ENCODE measurements around the gene MCU.
"Not testable (repeated sequence)": the region's sequence is repeated elsewhere in the genome, so short reads cannot be mapped to it uniquely, and the experiment has no call there.

MCU gene

DNA sequence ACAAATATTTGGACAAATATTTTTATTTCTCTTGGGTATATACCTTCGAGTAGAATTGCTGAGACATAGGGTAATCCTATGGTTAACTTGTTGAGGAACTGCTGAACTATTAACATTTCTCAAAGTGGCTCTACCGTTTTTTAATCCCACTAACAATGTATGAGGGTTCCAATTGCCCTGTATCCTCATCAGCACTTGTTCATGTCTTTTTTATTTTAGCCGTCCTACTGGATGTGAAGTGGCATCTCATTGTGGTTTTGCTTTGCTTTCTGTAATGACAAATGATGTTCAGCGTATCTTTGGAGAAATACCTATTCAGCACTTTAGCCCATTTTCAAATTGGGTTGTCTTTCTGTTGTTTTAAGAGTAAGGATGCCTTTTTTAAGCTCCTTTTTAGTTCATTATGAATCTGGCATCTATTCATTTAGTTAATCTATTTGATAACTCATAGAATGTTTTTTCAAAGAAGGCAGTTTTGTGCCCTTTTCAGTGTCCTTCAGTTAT, 40.0 kb downstream of the MCU start:
- no peak for DNase-seq (ENCODE audit: low spot score)

DNA sequence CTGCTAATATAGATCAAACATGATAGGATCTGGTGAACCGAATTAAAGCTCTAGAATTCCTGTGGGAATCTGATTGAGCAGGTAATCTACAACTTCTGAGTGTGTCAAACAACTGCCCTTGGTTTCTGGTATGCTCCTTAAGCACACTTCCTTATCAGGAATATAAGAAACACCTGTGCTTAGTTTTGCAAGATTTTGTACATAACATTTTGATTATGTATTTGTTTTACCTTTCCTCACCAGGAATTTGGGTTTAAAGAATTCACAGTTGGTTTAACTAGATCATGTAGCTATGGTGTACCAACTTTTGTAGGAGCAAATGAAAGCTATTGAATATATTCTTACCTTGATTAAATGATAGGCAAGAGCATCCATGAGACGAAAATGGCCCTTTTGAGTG, 40.6 kb downstream of the MCU start:
- DNase-seq (ENCODE audit: low spot score): no peak

DNA sequence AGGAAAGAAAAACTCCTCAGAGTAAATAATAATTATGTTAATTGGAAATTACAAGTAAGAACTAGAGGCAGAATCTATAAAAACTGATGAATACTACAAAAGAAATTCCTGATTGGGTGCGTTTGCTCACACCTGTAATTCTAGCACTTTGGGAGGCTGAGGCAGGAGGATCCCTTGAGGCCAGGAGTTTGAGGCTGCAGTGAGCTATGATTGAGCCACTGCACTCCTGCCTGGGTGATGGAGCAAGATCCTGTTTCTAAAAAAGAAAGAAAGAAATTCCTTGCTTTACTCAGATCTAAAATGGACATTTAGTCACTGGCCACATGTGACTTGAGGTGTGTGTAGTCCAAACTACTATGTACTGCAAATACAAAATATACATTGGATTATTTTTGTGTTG, 42.0 kb downstream of the MCU start:
- DNase-seq (ENCODE audit: low spot score): no peak

DNA sequence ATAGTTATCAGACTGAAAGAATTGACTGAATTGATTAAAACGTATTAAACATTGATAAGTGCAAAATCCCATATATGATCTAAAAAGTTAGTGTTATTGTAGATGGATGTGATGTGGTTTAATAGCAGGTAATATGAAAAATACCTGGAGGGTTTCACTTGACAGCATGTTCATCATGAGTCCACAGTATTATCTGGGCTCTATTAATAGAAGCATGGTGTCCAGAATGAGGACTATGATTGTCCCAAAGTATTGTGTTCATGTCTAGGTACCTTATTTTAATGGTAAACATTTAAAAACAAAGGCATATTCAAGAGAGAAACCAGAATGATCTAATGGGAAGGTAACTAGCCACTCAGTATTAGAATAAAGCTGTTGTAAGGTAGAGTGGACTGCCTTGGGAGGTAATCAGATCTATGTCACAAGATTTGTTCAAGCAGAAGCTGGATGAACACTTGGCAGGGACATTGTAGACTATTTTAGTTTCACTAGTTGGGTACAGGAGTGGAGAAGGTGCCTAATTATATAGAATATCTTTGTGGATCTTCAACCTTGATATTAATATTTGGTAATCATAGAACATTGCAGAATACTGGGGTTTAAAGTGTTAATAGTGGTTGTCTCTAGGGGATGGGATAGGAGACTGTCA, 43.5 kb downstream of the MCU start:
- no peak for DNase-seq (ENCODE audit: low spot score)

DNA sequence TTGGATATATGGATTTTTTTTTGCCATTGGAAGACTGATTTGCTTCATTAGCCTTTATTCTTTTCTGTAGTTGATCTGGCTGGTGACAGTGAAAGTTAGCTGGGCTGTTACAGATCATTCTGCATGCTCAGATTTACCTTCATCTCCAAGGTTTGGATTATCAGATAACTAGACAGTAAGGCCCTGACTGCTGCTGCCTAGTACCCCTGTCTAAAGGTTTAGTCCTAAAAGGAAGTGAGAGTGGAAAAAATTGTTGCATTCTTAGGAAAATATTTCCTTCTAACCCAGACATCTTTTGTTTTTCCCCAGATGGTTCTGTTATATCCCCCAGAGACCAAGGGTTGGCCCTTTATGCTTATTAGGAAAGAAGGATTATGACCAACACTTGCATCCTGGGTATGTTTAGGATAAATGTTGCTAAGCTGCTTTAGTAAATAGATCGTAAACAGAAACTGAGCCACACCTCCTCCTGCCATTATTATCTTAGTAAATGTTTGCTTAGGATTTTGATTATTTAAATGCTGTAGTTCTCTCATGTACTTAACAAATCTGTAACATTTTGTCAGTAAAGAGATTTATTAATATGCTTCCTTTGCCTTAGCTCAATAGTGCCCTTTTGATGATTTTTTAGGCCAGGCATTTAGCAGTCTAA, 44.4 kb downstream of the MCU start:
- no peak for DNase-seq (ENCODE audit: low spot score)

DNA sequence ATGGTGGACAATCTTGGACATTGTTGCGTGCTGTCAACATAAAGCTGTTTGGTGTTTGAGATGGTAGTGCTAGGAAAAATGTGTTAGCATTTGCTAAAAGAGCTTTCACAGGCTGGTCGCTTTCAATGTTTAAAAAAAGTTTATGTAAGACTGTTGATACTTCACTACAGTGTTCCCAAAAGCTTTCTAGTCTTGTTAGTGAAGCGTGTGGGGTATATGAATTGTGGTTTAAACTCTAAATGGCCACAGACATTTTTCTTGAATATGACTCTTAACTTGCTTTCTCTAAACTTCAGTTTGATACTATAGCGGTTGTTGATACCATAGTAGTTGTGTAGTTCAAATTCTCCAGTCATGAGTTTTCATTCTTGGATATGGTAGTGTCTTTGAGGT, 44.9 kb downstream of the MCU start:
- no peak for DNase-seq (ENCODE audit: low spot score)

DNA sequence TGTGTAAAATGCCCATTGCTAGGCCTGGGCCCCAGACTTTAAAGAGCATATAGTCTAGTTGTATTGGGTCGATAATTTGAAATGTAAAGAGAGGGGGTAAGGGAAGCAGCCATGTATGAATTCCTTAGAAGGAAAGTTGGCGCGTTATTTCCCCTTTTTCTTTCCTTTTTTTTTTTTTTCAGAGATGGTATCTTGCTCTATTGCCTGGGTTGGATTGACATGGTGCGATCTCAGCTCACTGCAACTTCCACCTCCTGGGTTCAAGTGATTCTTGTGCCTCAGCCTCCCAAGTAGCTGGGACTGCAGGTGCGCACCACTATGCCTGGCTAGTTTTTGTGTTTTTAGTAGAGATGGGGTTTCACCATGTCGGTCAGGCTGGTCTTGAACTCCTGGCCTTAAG, 45.4 kb downstream of the MCU start:
- DNase-seq (ENCODE audit: low spot score): not testable (repeated sequence)

DNA sequence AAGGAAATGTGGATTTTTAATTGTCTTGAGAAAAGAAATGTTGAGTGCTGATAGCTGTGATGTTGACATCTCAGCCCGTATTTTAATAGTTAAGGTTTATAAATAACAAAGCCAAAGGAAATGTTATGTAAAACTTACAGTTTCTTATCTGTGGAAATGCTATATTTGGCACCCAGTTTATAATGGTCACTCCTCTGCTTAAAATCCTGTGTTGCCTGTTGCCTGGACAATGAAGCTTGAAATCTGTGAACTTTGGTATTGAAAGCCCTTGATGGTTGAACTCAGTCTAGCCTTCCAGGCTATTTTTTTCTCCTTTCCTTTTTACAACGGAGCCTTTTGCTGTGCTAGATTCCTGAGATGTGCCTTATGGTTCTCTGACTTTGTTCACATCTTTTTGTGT, 46.5 kb downstream of the MCU start:
- DNase-seq (ENCODE audit: low spot score): no peak

DNA sequence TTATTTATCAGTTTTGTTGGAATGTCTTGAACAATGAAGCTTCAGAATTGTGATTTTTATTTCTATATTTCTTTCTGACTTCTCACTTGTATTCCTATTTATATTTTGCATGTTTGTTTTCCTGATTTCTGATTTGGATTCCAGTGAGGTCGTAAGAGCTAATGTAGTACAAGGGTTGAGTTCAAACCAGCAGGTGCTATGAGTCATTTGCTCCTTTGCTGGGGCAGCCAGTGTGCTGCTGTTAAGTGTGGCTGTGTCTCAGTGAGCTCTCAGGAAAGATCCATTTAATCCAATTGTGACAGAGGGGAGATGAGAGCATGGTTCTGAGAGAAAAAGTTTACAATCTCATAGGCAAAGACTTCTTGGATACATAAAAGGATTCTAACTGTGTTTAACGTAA, 48.6 kb downstream of the MCU start:
- no peak for DNase-seq (ENCODE audit: low spot score)

DNA sequence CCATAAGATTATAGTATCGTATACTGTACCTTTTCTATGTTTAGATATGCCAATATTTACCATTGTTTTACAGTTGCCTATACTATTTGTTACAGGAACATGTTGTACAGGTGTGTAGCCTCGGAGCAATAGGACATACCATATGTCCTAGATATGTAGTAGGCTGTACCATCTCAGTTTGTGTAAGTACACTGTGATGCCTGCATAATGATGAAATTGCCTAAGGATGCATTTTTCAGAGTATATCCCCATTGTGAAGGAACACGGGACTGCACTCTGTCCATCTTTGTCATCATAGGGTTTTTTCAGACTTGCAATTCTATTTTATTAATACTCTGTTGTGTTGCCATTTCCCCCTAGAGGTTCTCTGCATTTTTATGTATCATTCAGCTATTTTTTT, 50.1 kb downstream of the MCU start:
- no peak for DNase-seq (ENCODE audit: low spot score)

DNA sequence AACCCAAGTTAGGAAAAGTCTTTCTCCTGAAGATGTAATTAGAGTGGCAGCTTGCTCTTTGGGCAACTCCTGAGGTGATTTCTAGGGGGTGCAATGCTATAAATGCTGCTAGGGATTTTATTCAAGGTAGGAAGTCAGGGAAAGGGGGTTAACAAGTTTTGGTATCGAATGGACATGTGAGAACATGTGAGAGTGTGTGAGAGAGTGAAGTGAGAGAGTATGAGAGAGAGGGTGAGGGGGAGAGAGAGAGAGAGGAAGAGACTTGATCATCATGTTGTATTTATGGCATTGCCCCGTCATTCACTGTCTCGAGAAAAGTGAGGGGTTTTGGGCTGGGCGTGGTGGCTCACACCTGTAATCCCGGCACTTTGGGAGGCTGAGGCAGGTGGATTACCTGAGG, 50.9 kb downstream of the MCU start:
- no peak for DNase-seq (ENCODE audit: low spot score)

DNA sequence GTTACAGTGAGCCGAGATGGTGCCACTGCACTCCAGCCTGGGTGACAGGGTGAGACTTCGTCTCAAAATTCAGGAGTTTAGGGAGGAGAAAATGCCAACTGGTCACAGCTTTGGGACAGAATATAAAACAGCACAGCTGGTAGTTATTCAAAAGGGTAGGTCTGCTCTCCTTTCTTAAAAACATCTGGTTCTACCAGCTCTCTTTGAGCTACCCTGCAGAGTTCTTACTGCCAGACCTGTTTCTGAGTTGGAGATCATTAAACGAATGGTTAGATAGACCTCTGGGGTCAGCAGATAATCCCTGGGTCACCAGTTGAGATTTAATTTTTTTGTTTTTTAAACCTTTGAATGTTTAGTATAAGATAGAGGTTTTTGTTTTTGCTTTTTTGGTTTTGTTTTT, 52.6 kb downstream of the MCU start:
- DNase-seq (ENCODE audit: low spot score): no peak

DNA sequence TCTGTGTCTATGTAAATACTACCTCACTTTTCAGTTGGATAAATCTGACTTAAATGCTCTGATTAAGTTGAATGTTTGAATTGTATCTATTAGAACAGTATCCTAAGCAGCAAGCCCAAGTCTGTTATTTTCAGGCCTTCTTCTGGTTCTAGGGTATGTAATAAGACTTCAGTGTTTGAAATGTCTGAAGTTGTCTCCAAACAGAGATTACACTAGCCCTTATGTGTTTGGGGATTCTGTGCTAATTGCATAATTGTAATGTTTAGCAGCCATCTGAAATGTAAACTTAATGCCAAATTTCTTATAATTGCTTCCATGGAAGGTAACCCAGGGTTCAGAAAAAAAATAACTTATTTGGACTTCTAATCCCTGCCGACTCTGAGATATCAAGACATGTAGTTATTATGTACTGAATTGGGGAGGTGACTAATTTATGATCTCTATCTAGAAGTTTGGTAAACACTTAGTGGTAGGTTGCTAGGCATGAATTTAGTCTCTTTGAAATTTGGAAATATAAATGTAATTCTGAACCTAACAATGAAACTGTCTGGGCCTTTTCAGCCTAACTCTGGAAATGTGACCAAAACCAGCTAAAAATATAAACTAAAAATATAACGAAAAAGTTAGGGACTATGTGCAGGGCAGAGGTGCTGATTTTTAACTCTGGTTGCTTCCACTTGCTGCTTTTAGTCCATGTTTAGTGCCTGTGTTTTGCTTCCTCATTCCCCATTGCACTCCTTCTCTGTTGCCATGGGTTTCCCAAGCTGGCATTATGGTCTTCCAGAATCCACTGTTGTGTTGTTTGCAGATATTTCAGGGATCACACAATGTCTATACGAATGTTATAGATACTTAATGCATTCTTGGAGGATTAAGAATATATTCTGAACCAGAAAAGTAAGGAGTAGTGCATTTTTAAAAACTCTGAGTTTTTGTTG, 54.8 kb downstream of the MCU start:
- DNase-seq (ENCODE audit: low spot score): no peak

DNA sequence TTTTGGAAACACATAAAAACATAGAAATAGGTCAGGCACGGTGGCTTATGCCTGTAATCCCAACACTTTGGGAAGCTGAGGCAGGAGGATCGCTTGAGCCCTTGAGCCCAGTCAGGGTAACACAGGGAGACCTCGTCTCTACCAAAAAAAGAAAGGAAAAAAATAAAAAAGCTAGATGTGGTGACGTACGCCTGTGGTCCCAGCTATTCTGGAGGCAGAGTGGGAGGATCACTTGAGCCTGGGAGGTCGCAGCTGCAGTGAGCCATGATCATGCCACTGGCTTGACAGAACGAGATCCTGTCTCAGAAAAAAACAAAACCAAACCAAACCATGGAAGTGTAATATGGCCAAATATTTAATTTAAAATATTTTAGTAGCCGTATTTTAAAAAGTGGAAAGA, 55.6 kb downstream of the MCU start:
- no peak for DNase-seq (ENCODE audit: low spot score)

DNA sequence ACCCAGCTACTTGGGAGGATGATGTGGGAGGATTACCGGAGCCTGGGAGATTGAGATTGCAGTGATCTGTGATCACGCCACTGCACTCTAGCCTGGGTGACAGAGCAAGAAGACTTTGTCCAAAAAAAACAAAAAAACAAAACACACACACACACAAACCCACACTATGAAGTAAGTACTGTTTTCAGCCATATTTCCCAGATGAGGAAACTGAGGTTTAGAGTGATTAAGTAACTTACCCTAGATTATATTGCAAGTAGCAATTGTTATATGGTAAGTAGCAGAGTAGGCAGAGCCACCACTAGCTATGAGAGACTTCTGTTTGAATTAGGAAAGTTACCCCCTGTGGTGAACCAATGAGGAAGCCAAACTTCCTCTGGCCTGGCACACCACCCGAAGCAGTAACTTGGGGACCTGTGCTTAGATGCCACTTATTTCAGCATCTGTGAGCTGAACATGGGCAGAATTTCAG, 61.9 kb downstream of the MCU start:
- no peak for DNase-seq (ENCODE audit: low spot score)

DNA sequence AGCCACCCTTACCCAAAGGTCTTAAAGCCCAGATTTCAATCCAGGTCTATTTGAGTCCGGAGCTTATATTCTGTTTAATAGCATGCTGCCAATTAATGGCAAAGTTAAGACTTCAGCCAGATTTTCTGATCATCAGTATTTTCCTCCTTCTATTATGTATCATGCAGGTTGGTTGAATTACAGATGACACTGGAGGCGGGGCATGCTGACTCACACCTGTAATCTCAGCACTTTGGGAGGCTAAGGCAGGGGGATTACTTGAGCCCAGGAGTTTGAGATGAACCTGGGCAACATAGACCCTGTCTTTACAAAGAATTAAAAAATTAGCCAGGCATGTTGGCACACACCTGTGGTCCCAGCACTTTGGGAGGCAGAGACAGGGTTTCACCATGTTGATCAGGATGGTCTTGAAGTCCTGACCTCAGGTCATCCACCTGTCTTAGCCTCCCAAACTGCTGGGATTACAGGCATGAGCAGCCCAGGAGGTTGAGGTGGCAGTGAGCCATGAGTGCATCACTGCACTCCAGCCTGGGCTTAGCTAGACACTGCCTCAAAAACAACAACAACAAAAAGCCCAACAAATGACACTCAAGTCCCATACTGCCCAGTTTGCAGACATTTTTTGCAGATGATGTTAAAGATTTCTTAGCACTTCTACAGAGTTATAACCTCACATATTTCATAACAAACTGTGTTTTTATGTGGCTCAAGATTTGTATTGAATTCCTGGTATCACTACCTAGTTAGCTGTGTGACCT, 62.5 kb downstream of the MCU start:
- no peak for DNase-seq (ENCODE audit: low spot score)

DNA sequence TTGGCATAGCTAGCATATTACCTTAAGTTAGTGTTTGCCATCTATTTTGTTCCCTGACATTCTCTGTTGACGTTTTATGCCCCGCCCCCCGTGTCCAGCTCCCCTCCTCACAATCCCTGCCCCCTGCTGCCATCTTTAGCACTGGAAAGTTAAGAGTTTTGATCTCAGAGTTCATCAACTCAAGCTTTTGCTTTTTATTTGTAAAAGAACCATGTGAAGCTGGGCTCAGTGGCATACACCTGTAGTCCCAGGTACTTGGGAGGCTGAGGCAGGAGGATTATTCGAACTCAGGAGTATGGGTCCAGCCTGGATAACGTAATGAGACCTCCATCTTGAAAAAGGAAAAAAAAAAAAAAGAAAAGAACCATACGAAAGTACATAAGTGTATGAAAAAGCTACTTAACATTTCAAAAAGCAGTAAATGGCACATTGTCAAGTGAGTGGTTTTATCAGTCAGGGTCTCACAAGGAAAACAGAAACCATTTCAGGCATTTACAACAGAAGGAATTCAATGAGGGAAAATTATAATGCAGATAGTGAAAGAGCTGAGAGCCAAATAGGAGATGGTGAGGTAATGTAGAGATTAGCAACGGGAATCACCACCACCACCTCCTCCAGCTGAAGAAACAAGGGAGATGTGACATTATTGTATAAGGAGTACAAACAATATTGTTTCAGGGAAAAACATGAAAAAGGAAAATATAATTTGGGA, 64.9 kb downstream of the MCU start:
- no peak for DNase-seq (ENCODE audit: low spot score)

DNA sequence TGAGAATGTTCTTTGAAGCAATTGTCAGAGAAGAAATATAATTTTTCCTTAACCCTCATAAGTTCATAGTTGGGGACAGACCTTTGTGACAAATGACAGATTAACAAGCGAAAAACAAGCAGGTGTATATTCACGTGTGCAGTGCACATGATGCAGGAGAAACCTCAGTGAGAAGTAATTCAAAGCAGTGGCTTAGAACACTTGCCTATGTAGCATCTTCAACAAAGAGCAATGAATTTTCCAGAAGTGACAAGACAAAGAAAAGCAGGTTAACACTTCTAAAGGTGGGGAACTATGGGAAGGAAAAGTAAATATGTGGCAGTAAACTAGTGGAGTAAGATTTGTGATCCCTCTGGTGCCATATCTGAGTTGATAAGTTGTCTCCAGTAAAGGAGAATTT, 65.8 kb downstream of the MCU start:
- DNase-seq (ENCODE audit: low spot score): no peak

DNA sequence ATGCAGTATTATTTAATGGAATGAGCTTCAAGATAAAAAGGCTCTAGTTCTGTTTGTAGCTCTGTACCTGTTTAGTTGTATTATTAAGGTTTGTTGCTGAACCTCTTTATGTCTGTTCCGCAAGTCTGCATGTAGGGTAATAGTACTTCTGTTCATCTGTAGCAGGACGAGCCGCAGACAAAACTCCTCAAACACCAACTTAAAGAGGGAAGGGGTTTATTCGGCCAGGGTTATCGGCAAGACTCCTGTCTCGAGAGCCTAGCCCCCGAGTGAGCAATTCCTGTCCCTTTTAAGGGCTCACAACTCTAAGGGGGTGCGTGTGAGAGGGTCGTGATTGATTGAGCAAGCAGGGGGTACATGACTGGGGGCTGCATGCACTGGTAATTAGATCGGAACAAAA, 67.0 kb downstream of the MCU start:
- not testable (repeated sequence) for DNase-seq (ENCODE audit: low spot score)

DNA sequence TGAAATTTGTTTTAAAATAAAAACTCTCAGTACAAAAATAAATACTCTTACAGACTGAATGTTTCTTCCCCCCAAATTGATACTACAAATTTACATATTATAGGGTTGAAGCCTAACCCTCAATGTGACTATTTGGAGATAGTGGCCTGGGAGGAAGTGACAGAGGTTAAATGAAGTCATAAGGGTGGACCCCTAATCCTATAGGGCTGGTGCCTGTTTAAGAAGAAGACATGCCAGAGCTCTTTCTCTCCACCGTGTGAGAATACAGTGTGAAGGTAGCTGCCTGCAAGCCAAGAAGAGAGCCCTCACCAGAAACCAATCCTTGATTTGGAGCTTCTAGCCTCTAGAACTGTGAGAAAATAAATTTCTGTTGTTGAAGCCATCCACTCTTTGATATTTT, 67.6 kb downstream of the MCU start:
- peak; percentile 17 for DNase-seq (ENCODE audit: low spot score)

DNA sequence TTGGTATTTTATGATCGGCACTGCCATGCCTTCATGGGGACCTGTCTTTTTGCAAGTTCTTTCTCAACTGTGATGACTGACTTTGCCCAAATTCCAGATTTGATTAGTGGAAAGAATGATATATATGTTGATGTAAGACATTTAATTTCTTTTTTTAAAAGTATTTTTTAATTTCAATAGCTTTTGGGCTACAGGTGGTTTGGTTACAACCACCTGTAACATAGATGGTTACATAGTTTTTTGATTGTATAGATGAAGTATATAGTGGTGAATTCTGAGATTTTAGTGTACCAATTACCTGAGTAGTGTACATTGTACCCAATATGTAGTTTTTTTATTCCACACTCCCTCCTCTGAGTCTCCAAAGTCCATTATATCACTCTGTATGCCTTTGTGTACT, 69.6 kb downstream of the MCU start:
- no peak for DNase-seq (ENCODE audit: low spot score)

All from hematopoietic multipotent progenitor cell treated with erythropoietin and hydrocortisone succinate and interleukin-3 and kit ligand, for 15 days (in vitro differentiated cells).